ENCODE measurements around the gene PALB2. TPM values are rescaled to one million over a fixed set of nuclear protein-coding genes. Genes with fewer than 3 reads are reported as not detected.
A peak's percentile ranks its signal among the peaks of the same experiment; 100 is the strongest.

PALB2 gene
- total and polyA plus RNA-seq, 9 of the 15 experiments (the other 6 are each of a cell fraction or from before 2014, with no cell fraction given): 7.0 to 25.8 (median 15.2) TPM

DNA sequence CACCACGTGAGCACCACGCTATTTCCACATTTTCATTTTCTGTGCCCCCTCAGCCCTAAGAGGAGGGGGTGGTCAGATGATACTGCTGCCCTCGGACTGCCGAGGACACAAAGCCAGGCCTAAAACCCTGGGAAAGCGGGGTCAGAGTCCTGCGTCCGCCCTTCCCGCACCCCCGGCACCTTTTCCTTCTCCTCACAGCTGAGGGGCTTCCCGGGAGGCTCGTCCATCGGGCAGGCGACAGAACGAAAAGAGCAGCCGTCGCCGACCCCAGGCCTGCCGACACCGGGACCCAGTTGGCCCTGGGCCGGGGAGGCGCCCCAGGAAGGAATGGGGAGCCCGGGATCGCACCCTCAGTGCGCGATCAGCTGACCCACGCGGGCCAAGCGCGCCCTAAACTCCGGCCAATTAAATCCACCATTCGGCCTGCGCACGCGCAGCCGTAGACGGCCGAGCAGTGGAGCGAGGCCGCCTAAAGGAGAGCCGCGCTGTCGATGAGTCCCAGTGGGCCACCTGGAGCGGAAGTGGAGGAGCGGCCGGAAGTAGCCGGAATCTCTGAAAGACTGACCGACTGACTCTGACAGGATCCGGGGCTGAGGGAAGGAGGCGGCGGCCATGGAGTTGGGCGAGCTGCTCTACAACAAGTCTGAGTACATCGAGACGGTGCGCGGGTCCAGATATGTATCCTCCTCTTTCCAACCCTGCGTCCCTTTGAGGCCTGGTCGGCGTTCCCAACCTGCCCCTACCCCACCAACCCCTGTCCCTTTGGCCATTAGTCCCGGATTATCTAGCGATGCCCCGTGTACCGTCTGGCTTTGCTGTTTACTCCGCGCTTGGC lies at the start of gene PALB2, which contains the start of gene DCTN5 (continued):
- TF ChIP-seq, protein P1, sequence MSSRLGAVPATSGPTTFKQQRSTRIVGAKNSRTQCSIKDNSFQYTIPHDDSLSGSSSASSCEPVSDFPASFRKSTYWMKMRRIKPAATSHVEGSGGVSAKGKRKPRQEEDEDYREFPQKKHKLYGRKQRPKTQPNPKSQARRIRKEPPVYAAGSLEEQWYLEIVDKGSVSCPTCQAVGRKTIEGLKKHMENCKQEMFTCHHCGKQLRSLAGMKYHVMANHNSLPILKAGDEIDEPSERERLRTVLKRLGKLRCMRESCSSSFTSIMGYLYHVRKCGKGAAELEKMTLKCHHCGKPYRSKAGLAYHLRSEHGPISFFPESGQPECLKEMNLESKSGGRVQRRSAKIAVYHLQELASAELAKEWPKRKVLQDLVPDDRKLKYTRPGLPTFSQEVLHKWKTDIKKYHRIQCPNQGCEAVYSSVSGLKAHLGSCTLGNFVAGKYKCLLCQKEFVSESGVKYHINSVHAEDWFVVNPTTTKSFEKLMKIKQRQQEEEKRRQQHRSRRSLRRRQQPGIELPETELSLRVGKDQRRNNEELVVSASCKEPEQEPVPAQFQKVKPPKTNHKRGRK (tag; IDR thresholded peaks at IDR 0.05): no peak
- TF ChIP-seq NR2C2 (CRISPR knock-in tag; IDR thresholded peaks at IDR 0.05): no peak
- TF ChIP-seq NR2C2 (tag; IDR thresholded peaks at IDR 0.05): peak; percentile 67

GRCh38 chr16:23689442-23690187 lies 48.5 kb upstream of the PALB2 start:
- DNase-seq (ENCODE audit: extremely low read depth in 1 of 4, low spot score in 3 of 4) (no peak), ATAC-seq (no peak), FAIRE-seq (no peak)
- BruUV-seq (replicated peaks): TSS peak; percentile 50
- no peak overlapping the region for H3K4me2 ChIP-seq (ENCODE audit: insufficient read depth, low read length)
- no peaks in the 10 kb centered on the region for H3K27me3 ChIP-seq (ENCODE audit: control insufficient read depth in 2 of 2, insufficient read depth in 2 of 2, low read length in 2 of 2)
- POLR2A ChIA-PET: interaction anchor here (0.7 to 6.4 kb wide), 5 partner anchors 8 to 109 kb away, joined by 3 to 54 read pairs (median 3); partner anchors contain the start of gene PLK1
- TF ChIP-seq MEF2A (IDR thresholded peaks at IDR 0.05; ENCODE audit: control insufficient read depth, low read depth, low read length) (no peak), RBFOX2 (IDR thresholded peaks at IDR 0.05; ENCODE audit: low read depth, low read length) (peak; percentile 59), RBM22 (IDR thresholded peaks at IDR 0.05; ENCODE audit: low read depth, low read length, poor library complexity, severe bottlenecking) (peak; percentile 61), ZNF384 (IDR thresholded peaks at IDR 0.05; ENCODE audit: low read depth, low read length) (no peak), POLR2A (conservative IDR thresholded peaks at IDR 0.05) (0 out of 2 replicates have a peak, but pooled peaks have one; percentile 1), ZBTB33 (CRISPR knock-in tag; IDR thresholded peaks at IDR 0.05) (peak; percentile 59), POLR2G (IDR thresholded peaks at IDR 0.05; ENCODE audit: low read depth, low read length) (peak; percentile 52)
- no peak overlapping the region for H2AFZ ChIP-seq (ENCODE audit: low read depth, low read length)
- no peaks in the 10 kb centered on the region for H3K9me1 ChIP-seq (ENCODE audit: control insufficient read depth, insufficient read depth, low read length)
- WGBS (ENCODE audit: insufficient coverage, low coverage, missing lambda C conversion rate): 95% methylated on average over 36 of the region's 36 CpGs
- in situ Hi-C loops (cut with MboI): no loop called here
- peaks cover 4% of the 10 kb centered on the region; the same call in 1 of the 3 replicates for H3K79me2 ChIP-seq (ENCODE audit: control insufficient read depth, insufficient read depth, low read length)
- peaks cover 0 to 17% of the 10 kb centered on the region in 2 experiments; a peak in 3 of 5 replicates for H3K4me1 ChIP-seq (replicated peaks in 1 of 2; ENCODE audit: control insufficient read depth in 2 of 2, insufficient read depth in 2 of 2, low read length in 2 of 2)
- intact Hi-C loops (cut with micrococcal nuclease): no loop called here
- H3K9ac ChIP-seq (ENCODE audit: insufficient read depth in 1 of 2, low read depth in 2 of 2, low read length in 2 of 2): no peak overlapping the region; a peak in 1 of 4 replicates
- no peak overlapping the region for H3K4me3 ChIP-seq
- H4K20me1 ChIP-seq (replicated peaks; ENCODE audit: control insufficient read depth, insufficient read depth, low read length): no peaks in the 10 kb centered on the region
- CTCF ChIA-PET (ENCODE audit: low intra/inter-chr PET ratio): no interaction called here
- H3K9me3 ChIP-seq (replicated peaks; ENCODE audit: control insufficient read depth, insufficient read depth, low read depth, low read length): no peaks in the 10 kb centered on the region
- H3K27ac ChIP-seq (ENCODE audit: extremely low read depth, low read depth, low read length): no peak overlapping the region
- peaks cover 71% of the 10 kb centered on the region for H3K36me3 ChIP-seq (ENCODE audit: control insufficient read depth, insufficient read depth, low read length)

All from K562 (cell line).